Fibroblast of the conjunctiva (primary cell): ENCODE measurements around the gene ALG9.

Source experiments
- DNase-seq: peaks from one replicate; pipeline ENCODE4 v3.0.0-alpha.2; 2010; ENCODE audit warnings: low read depth

The ALG9 gene

GRCh38 chr11:111836162-111836561 is 35.2 kb downstream of the ALG9 start:
- DNase-seq, result no peak

GRCh38 chr11:111835665-111836064 is 35.7 kb downstream of the ALG9 start:
- DNase-seq, result no peak

GRCh38 chr11:111834432-111835163 is 36.8 kb downstream of the ALG9 start:
- no peak for DNase-seq

GRCh38 chr11:111833524-111833923 is 37.9 kb downstream of the ALG9 start:
- no peak for DNase-seq

GRCh38 chr11:111829185-111829968 is 42.0 kb downstream of the ALG9 start:
- no peak for DNase-seq

GRCh38 chr11:111826322-111826950 is 44.9 kb downstream of the ALG9 start:
- DNase-seq, result no peak

GRCh38 chr11:111823629-111824028 is 47.8 kb downstream of the ALG9 start:
- DNase-seq, result no peak

- DNase-seq, result no peak
These were observed 48.2 kb downstream of the ALG9 start for GRCh38 chr11:111823131-111823530.

- DNase-seq, result no peak
These were observed 51.5 kb downstream of the ALG9 start for GRCh38 chr11:111819829-111820237.

- DNase-seq, result peak; percentile 72
These were observed 52.1 kb downstream of the ALG9 start for GRCh38 chr11:111819161-111819828.

- DNase-seq, result no peak
These were observed 55.9 kb downstream of the ALG9 start for GRCh38 chr11:111815489-111815888.

- DNase-seq, result peak; percentile 39
These were observed 56.6 kb downstream of the ALG9 start for GRCh38 chr11:111814557-111815320.

GRCh38 chr11:111814106-111814505 is 57.3 kb downstream of the ALG9 start:
- DNase-seq, result no peak

GRCh38 chr11:111812211-111812610 is 59.2 kb downstream of the ALG9 start:
- no peak for DNase-seq

GRCh38 chr11:111811445-111811844 is 59.9 kb downstream of the ALG9 start:
- no peak for DNase-seq

- DNase-seq, result no peak
These were observed 62.5 kb downstream of the ALG9 start for GRCh38 chr11:111808834-111809233.

GRCh38 chr11:111808063-111808588 is 63.3 kb downstream of the ALG9 start:
- no peak for DNase-seq

- no peak for DNase-seq
These were observed 64.3 kb downstream of the ALG9 start for GRCh38 chr11:111807076-111807475.

- no peak for DNase-seq
These were observed 70.2 kb downstream of the ALG9 start for GRCh38 chr11:111801135-111801534.

GRCh38 chr11:111798279-111798678 is 73.1 kb downstream of the ALG9 start:
- DNase-seq, result no peak

GRCh38 chr11:111797145-111797581 is 74.2 kb downstream of the ALG9 start:
- no peak for DNase-seq
